ENCODE measurements around the gene HIGD1A.

Gene HIGD1A

GRCh38 chr3:42804106-42804830 is at the start of gene HIGD1A:
Gene HIGD1A, minus strand, starts transcription at chr3:42804490. Its CDS starts 10,237 bp downstream, at chr3:42794253.
- peak; percentile 82 for DNase-seq (ENCODE audit: extremely low read depth, low read depth)
- TF ChIP-seq, protein P1, sequence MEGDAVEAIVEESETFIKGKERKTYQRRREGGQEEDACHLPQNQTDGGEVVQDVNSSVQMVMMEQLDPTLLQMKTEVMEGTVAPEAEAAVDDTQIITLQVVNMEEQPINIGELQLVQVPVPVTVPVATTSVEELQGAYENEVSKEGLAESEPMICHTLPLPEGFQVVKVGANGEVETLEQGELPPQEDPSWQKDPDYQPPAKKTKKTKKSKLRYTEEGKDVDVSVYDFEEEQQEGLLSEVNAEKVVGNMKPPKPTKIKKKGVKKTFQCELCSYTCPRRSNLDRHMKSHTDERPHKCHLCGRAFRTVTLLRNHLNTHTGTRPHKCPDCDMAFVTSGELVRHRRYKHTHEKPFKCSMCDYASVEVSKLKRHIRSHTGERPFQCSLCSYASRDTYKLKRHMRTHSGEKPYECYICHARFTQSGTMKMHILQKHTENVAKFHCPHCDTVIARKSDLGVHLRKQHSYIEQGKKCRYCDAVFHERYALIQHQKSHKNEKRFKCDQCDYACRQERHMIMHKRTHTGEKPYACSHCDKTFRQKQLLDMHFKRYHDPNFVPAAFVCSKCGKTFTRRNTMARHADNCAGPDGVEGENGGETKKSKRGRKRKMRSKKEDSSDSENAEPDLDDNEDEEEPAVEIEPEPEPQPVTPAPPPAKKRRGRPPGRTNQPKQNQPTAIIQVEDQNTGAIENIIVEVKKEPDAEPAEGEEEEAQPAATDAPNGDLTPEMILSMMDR (IDR thresholded peaks at IDR 0.05; ENCODE audit: low read depth, low read length) = no peak

GRCh38 chr3:42853739-42854302 is 49.5 kb upstream of the HIGD1A start:
- TF ChIP-seq, protein P1 (IDR thresholded peaks at IDR 0.05; ENCODE audit: low read depth, low read length) = no peak
- no peak for DNase-seq (ENCODE audit: extremely low read depth, low read depth)

GRCh38 chr3:42853056-42853455 is 48.8 kb upstream of the HIGD1A start:
- no peak for DNase-seq (ENCODE audit: extremely low read depth, low read depth)
- TF ChIP-seq, protein P1 (IDR thresholded peaks at IDR 0.05; ENCODE audit: low read depth, low read length) = no peak

GRCh38 chr3:42852441-42852840 is 48.2 kb upstream of the HIGD1A start:
- DNase-seq (ENCODE audit: extremely low read depth, low read depth) = no peak
- TF ChIP-seq, protein P1 (IDR thresholded peaks at IDR 0.05; ENCODE audit: low read depth, low read length) = no peak

- TF ChIP-seq, protein P1 (IDR thresholded peaks at IDR 0.05; ENCODE audit: low read depth, low read length) = no peak
- no peak for DNase-seq (ENCODE audit: extremely low read depth, low read depth)
Measured at GRCh38 chr3:42851228-42851834, 47.0 kb upstream of the HIGD1A start.

DNA sequence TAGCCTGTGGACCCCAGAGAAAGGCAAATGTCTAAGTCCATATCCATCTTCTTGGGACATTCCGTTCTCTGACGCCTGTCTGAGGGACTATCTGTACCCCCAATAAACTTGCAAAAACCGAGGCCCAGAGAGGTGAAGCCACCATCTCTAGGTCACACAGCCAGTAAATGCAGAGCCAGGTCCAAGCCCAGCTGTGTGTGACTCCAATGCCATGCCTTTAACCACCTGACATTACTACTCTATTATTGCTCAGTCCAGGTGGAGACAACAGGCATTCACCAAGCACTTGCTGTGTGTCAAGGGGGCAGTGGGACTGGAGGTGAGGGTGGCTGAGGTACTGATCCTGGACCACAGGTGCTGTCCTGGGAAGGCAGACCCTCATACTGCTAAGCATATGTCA is 46.0 kb upstream of the HIGD1A start:
- TF ChIP-seq, protein P1 (IDR thresholded peaks at IDR 0.05; ENCODE audit: low read depth, low read length) = no peak
- DNase-seq (ENCODE audit: extremely low read depth, low read depth) = no peak

DNA sequence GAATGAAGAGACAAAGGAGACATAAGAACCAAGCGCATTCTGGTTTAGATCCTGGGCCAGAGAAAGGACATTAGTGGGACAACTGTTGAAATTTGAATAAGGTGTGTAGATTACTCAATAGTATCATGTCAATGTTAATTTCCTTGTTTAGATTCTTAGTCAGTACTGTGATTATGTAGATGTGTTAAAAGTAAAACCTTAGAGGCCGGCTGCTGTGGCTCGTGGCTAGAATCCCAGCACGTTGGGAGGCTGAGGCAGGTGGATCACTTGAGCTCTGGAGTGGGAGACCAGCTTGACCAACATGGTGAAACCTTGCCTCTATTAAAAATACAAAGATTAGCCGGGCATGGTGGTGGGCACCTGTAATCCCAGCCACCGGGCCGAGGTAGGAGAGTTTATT is 44.7 kb upstream of the HIGD1A start:
- no peak for DNase-seq (ENCODE audit: extremely low read depth, low read depth)
- TF ChIP-seq, protein P1 (IDR thresholded peaks at IDR 0.05; ENCODE audit: low read depth, low read length) = no peak

Measured in AG09319 (cell line).